TTC549 (cell line): ENCODE measurements around the gene GPA33.
"Not testable (repeated sequence)": the region's sequence is repeated elsewhere in the genome, so short reads cannot be mapped to it uniquely, and the experiment has no call there.

Experiments used
- FAIRE-seq: peaks from 2 replicates; lab custom pipeline; 2012; peaks lifted over from hg19 to GRCh38; lab: Jason Lieb, UNC

GPA33 gene

DNA sequence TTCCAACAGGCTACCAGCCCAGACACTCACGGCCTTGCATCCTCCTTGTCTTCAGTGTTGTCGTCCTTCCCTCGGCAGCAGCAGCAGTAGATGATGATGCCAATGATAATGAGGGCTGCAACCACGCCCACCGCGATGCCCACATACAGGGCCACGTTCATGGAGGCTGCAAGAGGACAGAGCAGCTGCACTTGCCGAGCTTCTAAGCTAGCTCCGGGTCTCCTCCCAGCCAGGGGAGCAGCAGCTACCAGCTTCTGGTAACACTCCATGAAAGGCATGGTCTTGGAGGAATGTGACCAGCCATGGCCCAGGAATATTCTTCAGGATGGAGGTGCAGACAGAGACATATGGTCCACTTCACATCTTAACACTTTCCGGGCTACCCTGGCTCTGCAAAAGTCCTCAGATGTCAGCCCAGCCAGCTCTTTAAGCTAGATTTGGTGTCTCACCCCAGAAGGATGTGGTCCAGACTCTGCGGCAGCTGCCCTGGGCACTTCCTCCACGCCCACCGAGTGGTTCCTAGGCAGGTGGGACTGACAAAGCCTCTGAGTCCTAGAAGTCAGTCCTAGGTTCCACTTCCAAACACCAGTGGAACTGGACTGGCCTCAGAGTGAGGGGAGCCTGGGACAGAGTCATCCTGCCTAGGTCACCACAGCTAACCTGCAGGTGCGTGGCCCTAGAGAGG, 35.1 kb downstream of the GPA33 start:
- FAIRE-seq, result no peak

DNA sequence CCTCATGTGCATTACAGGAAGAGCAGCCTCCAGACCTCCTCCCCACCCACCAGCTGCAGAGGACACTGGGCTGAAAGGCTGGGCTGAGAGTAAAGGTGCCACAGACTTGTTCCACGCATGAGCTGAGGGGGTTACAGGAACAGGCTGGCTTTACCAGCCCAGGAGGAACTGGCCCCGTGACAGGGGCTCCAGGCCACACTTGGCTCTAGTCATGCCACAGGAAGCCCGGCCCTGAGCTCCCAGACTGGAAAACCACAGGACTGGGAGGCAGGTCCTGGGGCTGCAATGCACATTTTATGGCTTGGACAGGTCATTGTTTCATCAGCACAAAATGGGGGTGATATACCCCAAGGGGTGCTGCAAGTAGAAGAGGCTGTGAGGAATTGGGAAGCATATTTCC, 35.6 kb downstream of the GPA33 start:
- FAIRE-seq, result no peak

GRCh38 chr1:167052389-167052788, 37.8 kb downstream of the GPA33 start:
- FAIRE-seq, result no peak

DNA sequence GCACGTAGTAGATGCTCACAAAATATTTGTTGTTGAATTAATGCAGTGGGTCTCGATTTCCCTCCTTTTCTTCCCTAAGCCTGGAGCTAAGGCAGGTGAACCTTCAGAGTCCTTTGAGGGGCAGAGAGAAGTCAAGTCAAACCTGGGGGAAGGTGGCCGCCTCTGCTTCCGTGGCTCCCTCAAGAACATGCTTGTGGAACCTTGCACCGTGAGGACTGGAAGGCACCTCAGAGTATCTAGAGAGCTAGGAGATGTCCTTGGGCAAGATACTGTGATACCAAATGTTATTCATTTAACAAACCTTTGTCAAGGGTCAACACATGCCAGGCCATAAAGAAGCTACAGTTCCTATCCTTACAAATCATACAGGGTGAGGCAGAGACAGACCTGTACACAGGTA, 38.3 kb downstream of the GPA33 start:
- FAIRE-seq, result no peak

- FAIRE-seq, result no peak
Measured at GRCh38 chr1:167043752-167044488, 46.3 kb downstream of the GPA33 start.

DNA sequence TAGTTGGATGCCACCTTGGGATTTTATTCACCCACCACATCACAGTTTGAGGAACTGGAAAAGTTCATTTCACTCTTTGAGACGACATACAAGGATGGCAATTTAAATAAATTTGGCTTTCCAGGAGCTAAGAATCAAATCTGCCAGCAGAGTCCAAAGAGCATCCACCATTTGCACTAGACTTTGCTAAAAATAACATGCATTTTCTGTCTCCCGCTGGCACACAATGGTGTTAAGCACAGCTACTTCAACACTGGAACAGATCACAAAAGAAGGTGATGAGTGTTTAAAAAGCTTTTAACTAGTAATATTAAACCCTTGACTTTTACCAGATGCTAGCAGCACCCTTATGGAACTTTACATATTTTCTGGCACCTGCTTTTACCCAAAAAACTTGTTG, 56.5 kb downstream of the GPA33 start:
- FAIRE-seq, result no peak

GRCh38 chr1:167029553-167029952, 60.6 kb downstream of the GPA33 start:
- FAIRE-seq, result not testable (repeated sequence)

GRCh38 chr1:167022384-167022783, 67.8 kb downstream of the GPA33 start:
- no peak for FAIRE-seq

DNA sequence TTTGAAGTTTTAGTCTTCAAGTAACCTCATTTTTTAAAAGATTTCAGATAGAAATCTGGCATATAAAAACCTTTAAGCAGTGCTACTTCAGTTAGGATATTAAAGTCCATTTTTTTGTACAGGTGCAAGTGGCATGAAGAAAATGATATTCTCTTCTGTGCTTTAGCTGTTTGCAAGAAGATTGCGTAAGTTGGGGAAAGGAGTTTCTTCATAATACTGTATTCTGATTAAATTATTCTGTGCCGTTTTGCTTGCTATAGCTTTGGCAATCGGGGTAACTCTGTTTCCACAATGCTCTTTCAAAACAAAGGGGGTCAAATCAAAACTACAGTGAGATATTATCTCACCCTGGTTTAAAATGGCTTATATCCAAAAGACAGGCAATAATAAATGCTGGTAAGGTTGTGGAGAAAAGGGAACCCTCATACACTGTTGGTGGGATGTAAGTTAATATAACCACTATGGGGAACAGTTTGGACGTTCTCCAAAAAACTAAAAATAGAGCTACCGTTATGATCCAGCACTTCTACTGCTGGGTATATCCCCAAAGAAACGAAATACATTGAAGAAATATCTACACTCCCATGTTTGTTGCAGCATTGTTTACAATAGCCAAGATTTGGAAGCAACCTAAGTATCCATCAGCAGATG, 74.0 kb downstream of the GPA33 start:
- no peak for FAIRE-seq

DNA sequence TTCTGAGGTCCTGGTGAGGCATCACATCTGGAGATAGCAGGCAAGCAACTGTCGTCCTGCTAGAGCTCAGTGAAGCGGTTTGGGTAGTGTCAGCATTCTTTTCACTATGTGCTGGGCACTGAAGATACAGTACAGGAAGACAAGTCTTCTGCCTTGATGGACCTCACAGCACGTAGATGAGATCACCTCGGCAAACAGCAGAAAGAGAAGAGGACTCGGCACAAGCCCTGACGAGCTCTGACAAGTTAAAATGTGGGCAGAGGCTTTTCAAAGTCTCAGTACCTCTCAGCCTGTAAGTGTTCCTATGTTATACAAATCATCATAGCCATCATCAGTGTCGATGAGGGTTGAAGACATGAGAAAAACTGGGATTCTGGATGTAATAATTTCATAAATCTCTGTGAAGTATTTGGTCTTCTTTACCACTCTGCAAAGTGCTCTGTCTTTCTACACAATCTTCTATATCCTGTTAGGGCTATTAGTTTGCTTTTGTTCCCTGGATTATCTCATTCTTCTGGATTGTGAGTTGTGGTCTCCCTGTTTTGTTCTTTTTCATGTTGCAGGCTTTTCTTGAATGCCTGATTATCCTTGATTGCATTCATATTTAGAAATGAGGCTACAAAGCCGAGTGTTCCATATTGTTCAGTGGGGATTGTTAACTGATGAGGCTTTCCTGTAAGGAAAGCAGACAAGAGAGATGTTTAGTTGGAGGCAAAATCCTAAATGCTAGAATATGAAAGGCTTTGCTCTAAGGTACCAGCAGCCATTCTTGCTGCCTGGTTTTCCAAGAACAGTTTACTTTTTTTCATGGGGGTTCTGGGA, 76.9 kb downstream of the GPA33 start:
- no peak for FAIRE-seq

- no peak for FAIRE-seq
Measured at GRCh38 chr1:167012570-167012969, 77.6 kb downstream of the GPA33 start.

- peak; percentile 25 for FAIRE-seq
Measured at GRCh38 chr1:167011560-167012191, 78.5 kb downstream of the GPA33 start.

- FAIRE-seq, result no peak
Measured at GRCh38 chr1:167003711-167004110, 86.5 kb downstream of the GPA33 start.
